K562 (cell line): ENCODE measurements around the gene CSTF1. TPM values are rescaled to one million over a fixed set of nuclear protein-coding genes. Genes with fewer than 3 reads are reported as not detected.

Source experiments
- CBX3 ChIP-seq, 2 experiments: IDR thresholded peaks; 1 replicate in 1 of 2; 2 replicates in 1 of 2; pipeline ENCODE4 v1.6.1; 2012; ENCODE audit warnings: inconsistent platforms in 2 of 2, low read length in 2 of 2, borderline replicate concordance in 1 of 2, control low read depth in 1 of 2
- CXXC5 ChIP-seq: fragments of 250-450 bp; sonication (Bioruptor Pico); IDR thresholded peaks from 2 replicates; pipeline ENCODE4 v1.8.0; 2022; ENCODE audit warnings: inconsistent platforms, mild to moderate bottlenecking, moderate library complexity
- EGR1 ChIP-seq: fragments of 450-650 bp; conservative IDR thresholded peaks from 2 replicates; pipeline ENCODE4 v1.6.1; 2017; ENCODE audit warnings: mild to moderate bottlenecking
- KDM2B ChIP-seq: fragments of 250-450 bp; sonication (Bioruptor Pico); IDR thresholded peaks from 2 replicates; pipeline ENCODE4 v1.8.0; 2021; ENCODE audit warnings: mild to moderate bottlenecking, moderate library complexity
- KHSRP ChIP-seq: fragments of 450-650 bp; IDR thresholded peaks from 2 replicates; pipeline ENCODE4 v1.6.1; 2017
- MEIS2 ChIP-seq: fragments of 450-650 bp; IDR thresholded peaks from 2 replicates; pipeline ENCODE4 v1.6.1; 2014; ENCODE audit warnings: mild to moderate bottlenecking; ENCODE audit not compliant: partially characterized antibody
- NBN ChIP-seq: fragments of 450-650 bp; IDR thresholded peaks from 2 replicates; pipeline ENCODE4 v1.6.1; 2016; ENCODE audit warnings: low read depth, mild to moderate bottlenecking
- POLR2H ChIP-seq: IDR thresholded peaks from 2 replicates; pipeline ENCODE4 v1.6.1; 2016; ENCODE audit warnings: missing genetic modification characterization, low read depth, mild to moderate bottlenecking, control low read depth, missing compliant biosample characterization, moderate library complexity
- RBM39 ChIP-seq: fragments of 200-400 bp; formaldehyde crosslinking; optimal IDR thresholded peaks from 2 replicates; pipeline ENCODE3; 2018; ENCODE audit warnings: low read depth, low read length
- SOX6 ChIP-seq: fragments of 450-650 bp; IDR thresholded peaks from 2 replicates; pipeline ENCODE4 v1.6.1; 2014; ENCODE audit warnings: mild to moderate bottlenecking
- TAF1 ChIP-seq: IDR thresholded peaks from 2 replicates; pipeline ENCODE4 v1.6.1; 2011; ENCODE audit warnings: mild to moderate bottlenecking, low read length, moderate library complexity; ENCODE audit not compliant: insufficient read depth, control insufficient read depth, severe bottlenecking; ENCODE audit errors: extremely low read depth
- TCF3 ChIP-seq: sonication (generic); formaldehyde crosslinking; IDR thresholded peaks from 2 replicates; pipeline ENCODE4 v1.4.0; 2020; ENCODE audit warnings: mild to moderate bottlenecking, missing genetic modification reagents
- ZNF134 ChIP-seq: fragments of 250-450 bp; sonication (Bioruptor Pico); conservative IDR thresholded peaks from 2 replicates; pipeline ENCODE4 v1.4.0; 2020
- ZNF146 ChIP-seq: IDR thresholded peaks from one replicate; pipeline ENCODE4 v1.6.1; 2018; ENCODE audit warnings: missing compliant biosample characterization; ENCODE audit not compliant: unreplicated experiment
- ZNF766 ChIP-seq: fragments of 200-800 bp; sonication (Bioruptor generic); conservative IDR thresholded peaks from 2 replicates; pipeline ENCODE4 v1.6.1; 2016; ENCODE audit warnings: missing genetic modification characterization, missing compliant biosample characterization
- polyA plus RNA-seq, 8 experiments: library from polyadenylated mRNA; depleted of rRNA in 4 of 8; stranded (reverse) in 5 of 8; unstranded in 3 of 8; fragments of >200 nt; fragmentation: Nextera tagmentation in 2 of 8; fragmentation: Illumina TruSeq in 1 of 8; extraction: Ambion mirVana in 2 of 8; extraction: Trizol in 1 of 8; gene quantifications; 2 replicates each; pipeline versions ENCODE4 v1.2.1 to v1.2.3, GENCODE V29; 2011 to 2014; ENCODE audit warnings: inconsistent platforms in 1 of 8, missing spikeins in 1 of 8
- total RNA-seq, 7 experiments: library from RNA; depleted of rRNA in 6 of 7; stranded (reverse); fragments of >200 nt in 6 of 7; fragmentation: Illumina TruSeq in 2 of 7; extraction: Trizol in 2 of 7; gene quantifications; 2 replicates each; pipeline versions ENCODE4 v1.2.1 to v1.2.3, GENCODE V29; 2011 to 2021; ENCODE audit warnings: low replicate concordance in 1 of 7
- TF ChIP-seq, protein P1 (sequence below): fragments of 450-650 bp; IDR thresholded peaks from 2 replicates; pipeline ENCODE4 v1.6.1; 2014; ENCODE audit warnings: low read depth, mild to moderate bottlenecking, moderate library complexity, borderline replicate concordance
- TF ChIP-seq, protein P2 (sequence below): fragments of 250-450 bp; sonication (Bioruptor Pico); IDR thresholded peaks from 2 replicates; pipeline ENCODE4 v1.5.0; 2020; ENCODE audit warnings: mild to moderate bottlenecking, borderline replicate concordance
- TF ChIP-seq, protein P3 (sequence below), 2 experiments: fragments of 200-800 bp in 1 of 2; sonication (Bioruptor generic) in 1 of 2; sonication (generic) in 1 of 2; formaldehyde crosslinking in 1 of 2; IDR thresholded peaks in 1 of 2; conservative IDR thresholded peaks in 1 of 2; 2 replicates each; pipeline versions ENCODE4 v1.5.0 to v1.6.1; 2016 to 2020; ENCODE audit warnings: missing compliant biosample characterization in 1 of 2, missing genetic modification characterization in 1 of 2, missing genetic modification reagents in 1 of 2
- TF ChIP-seq, protein P4 (sequence below): fragments of 450-650 bp; IDR thresholded peaks from 2 replicates; pipeline ENCODE4 v1.6.1; 2016
- TF ChIP-seq, protein P5 (sequence below): sonication (generic); formaldehyde crosslinking; IDR thresholded peaks from 2 replicates; pipeline ENCODE4 v1.8.0; 2023; ENCODE audit warnings: mild to moderate bottlenecking, missing genetic modification reagents

The CSTF1 gene
- total and polyA plus RNA-seq, 9 of the 15 experiments (the other 6 are each of a cell fraction or from before 2014, with no cell fraction given), result 30.8 to 110 (median 53.4) TPM

DNA sequence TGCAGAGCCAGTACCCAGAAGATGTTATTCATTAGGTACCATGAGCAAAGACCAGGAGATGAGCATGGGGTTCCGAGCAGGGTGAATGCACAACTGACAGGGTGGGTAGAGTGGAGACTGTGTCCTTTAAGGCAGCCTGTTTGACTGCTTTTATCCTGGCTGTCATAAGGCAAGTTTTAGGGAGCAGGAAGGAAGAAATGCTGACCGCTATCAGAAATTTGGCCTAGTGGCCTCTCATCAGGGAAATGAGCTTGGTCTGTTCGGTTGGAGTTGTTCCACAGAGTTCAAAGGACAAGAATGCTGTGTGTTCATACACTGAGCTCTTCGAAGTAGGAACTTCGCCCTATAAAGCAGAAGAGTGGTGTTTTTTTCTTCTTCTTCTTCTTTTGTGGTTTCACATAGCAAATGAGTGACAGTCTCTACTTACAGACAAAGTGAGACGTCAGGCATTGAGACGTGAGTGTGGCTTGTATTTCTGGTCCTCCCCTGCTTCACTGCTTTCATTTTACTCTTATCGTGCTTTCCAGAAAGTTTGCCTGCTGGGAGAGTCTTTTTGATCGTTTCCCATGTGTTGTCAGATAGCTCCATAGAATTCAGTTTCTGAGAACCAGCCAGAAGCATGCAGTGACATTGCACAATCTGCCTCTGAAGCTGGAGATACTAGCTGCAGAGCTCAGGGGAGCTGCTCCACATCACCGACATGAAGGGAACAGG is 19.5 kb downstream of the CSTF1 start, which contains the start of gene CASS4 (continued):
- peak; percentile 69 for TF ChIP-seq EGR1
- no peak for TF ChIP-seq KDM2B
- peak; percentile 74; the same call in 1 of the 2 replicates for TF ChIP-seq POLR2H (tag)
- peak; percentile 99 for TF ChIP-seq TCF3 (CRISPR knock-in tag)
- TF ChIP-seq ZNF146, result no peak
- TF ChIP-seq, protein P1, sequence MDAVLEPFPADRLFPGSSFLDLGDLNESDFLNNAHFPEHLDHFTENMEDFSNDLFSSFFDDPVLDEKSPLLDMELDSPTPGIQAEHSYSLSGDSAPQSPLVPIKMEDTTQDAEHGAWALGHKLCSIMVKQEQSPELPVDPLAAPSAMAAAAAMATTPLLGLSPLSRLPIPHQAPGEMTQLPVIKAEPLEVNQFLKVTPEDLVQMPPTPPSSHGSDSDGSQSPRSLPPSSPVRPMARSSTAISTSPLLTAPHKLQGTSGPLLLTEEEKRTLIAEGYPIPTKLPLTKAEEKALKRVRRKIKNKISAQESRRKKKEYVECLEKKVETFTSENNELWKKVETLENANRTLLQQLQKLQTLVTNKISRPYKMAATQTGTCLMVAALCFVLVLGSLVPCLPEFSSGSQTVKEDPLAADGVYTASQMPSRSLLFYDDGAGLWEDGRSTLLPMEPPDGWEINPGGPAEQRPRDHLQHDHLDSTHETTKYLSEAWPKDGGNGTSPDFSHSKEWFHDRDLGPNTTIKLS, result peak; percentile 66; the same call in 1 of the 2 replicates
- peak; percentile 83 for TF ChIP-seq CXXC5 (CRISPR knock-in tag)
- TF ChIP-seq MEIS2, result peak; percentile 93
- peak; percentile 99 for TF ChIP-seq NBN
- peak in 1 of 2 experiments; percentile 95; a peak in 2 of 3 replicates for TF ChIP-seq CBX3 (IDR thresholded peaks at IDR 0.05; ENCODE audit: borderline replicate concordance in 1 of 2, low read length in 2 of 2)
- TF ChIP-seq RBM39, result peak; percentile 52
- TF ChIP-seq, protein P2, sequence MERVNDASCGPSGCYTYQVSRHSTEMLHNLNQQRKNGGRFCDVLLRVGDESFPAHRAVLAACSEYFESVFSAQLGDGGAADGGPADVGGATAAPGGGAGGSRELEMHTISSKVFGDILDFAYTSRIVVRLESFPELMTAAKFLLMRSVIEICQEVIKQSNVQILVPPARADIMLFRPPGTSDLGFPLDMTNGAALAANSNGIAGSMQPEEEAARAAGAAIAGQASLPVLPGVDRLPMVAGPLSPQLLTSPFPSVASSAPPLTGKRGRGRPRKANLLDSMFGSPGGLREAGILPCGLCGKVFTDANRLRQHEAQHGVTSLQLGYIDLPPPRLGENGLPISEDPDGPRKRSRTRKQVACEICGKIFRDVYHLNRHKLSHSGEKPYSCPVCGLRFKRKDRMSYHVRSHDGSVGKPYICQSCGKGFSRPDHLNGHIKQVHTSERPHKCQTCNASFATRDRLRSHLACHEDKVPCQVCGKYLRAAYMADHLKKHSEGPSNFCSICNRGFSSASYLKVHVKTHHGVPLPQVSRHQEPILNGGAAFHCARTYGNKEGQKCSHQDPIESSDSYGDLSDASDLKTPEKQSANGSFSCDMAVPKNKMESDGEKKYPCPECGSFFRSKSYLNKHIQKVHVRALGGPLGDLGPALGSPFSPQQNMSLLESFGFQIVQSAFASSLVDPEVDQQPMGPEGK (CRISPR knock-in tag), result no peak
- TF ChIP-seq TAF1, result peak; percentile 66
- peak; percentile 96 for TF ChIP-seq SOX6
- TF ChIP-seq, protein P3, sequence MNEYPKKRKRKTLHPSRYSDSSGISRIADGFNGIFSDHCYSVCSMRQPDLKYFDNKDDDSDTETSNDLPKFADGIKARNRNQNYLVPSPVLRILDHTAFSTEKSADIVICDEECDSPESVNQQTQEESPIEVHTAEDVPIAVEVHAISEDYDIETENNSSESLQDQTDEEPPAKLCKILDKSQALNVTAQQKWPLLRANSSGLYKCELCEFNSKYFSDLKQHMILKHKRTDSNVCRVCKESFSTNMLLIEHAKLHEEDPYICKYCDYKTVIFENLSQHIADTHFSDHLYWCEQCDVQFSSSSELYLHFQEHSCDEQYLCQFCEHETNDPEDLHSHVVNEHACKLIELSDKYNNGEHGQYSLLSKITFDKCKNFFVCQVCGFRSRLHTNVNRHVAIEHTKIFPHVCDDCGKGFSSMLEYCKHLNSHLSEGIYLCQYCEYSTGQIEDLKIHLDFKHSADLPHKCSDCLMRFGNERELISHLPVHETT (CRISPR knock-in tag; conservative IDR thresholded peaks at IDR 0.05 in 1 of 2, IDR thresholded peaks at IDR 0.05 in 1 of 2), result peak in 1 of 2 experiments; percentile 76; a peak in 2 of 4 replicates
- TF ChIP-seq, protein P4, sequence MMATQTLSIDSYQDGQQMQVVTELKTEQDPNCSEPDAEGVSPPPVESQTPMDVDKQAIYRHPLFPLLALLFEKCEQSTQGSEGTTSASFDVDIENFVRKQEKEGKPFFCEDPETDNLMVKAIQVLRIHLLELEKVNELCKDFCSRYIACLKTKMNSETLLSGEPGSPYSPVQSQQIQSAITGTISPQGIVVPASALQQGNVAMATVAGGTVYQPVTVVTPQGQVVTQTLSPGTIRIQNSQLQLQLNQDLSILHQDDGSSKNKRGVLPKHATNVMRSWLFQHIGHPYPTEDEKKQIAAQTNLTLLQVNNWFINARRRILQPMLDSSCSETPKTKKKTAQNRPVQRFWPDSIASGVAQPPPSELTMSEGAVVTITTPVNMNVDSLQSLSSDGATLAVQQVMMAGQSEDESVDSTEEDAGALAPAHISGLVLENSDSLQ, result peak; percentile 98
- TF ChIP-seq ZNF766 (CRISPR knock-in tag), result peak; percentile 89
- peak; percentile 55; the same call in 1 of the 2 replicates for TF ChIP-seq KHSRP
- TF ChIP-seq, protein P5, sequence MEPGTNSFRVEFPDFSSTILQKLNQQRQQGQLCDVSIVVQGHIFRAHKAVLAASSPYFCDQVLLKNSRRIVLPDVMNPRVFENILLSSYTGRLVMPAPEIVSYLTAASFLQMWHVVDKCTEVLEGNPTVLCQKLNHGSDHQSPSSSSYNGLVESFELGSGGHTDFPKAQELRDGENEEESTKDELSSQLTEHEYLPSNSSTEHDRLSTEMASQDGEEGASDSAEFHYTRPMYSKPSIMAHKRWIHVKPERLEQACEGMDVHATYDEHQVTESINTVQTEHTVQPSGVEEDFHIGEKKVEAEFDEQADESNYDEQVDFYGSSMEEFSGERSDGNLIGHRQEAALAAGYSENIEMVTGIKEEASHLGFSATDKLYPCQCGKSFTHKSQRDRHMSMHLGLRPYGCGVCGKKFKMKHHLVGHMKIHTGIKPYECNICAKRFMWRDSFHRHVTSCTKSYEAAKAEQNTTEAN (CRISPR knock-in tag), result no peak
- TF ChIP-seq ZNF134 (CRISPR knock-in tag), result 0 out of 2 replicates have a peak, but pooled peaks have one; percentile 6
